HK-2 (cell line): ENCODE results near the gene C4A.
"Not testable (repeated sequence)": the region's sequence is repeated elsewhere in the genome, so short reads cannot be mapped to it uniquely, and the experiment has no call there.

ENCODE experiments used
- DNase-seq: peaks from one replicate; pipeline ENCODE4 v3.0.0-alpha.2; 2018; ENCODE audit not compliant: unreplicated experiment

Gene C4A

DNA sequence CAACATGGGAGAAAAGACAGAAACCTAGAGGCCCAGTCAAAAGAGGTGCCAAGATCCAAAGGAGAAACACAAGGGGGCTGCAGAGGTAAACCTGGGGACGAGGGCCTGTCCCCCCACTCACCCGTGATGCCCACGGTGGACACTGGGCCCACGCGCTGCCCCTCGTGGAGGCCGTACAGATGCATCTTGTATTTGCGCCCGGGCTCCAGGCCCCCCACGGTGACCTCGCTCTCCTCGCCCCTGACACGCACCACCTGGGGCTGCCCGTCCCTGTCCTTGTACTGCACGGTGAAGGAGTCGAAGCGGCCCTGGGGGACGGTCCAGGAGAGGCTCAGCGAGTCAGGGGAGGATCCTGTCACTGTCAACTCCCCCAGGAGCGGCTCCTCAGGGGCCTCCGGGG is 67.3 kb downstream of the C4A start:
- DNase-seq, result not testable (repeated sequence)

DNA sequence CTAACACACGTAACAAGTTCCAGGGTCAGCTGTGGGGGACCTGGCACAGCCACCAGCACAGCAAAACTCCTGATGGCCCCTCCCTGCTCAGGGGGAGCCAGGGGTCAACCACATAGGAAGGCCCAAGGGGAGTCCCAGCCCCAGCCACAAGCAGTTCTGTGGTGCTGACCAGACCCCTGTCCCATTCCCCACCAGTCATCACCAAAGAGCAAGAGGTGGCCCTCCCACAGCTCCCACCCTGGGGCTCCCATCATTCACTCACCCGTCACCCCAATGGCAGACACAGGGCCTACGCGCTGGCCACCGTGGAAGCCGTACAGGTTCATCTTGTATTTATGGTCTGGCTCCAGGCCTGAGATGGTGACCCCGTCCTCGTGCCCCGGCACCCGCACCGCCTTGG is 67.9 kb downstream of the C4A start:
- not testable (repeated sequence) for DNase-seq

DNA sequence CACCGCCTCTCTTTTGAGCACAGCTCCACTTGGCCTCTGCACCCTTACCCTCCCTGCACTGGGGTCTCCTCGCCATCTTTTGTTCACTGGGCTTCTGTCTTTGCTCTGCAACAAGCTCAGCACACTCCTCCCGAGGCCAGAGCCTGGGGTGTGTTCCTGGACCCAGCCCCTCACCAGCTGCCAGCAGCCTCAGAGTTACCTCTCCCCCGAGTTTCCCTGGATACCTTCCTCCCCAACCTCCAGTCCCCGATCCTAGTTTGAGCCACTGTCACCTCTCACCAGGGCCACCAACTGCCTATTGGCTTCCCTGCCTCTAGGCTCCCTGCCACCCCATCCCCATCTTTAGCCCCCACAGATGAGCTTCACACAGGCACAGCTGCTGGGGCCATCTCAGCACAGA is 68.7 kb downstream of the C4A start:
- no peak for DNase-seq
